H1 (cell line): Measurements from ENCODE around the gene AKT1S1. TPM values are rescaled to one million over a fixed set of nuclear protein-coding genes. Genes with fewer than 3 reads are reported as not detected.

Source experiments
- CTCF ChIA-PET: fragments of 300-600 bp; sonication (Branson Sonifier 250); formaldehyde crosslinking; loops from one replicate; lab custom pipeline; 2021; ENCODE audit not compliant: partially characterized antibody; lab: Charles Lee
- POLR2A ChIA-PET: fragments of 300-600 bp; sonication (Branson Sonifier 250); formaldehyde crosslinking; loops from one replicate; lab custom pipeline; 2021; ENCODE audit warnings: inconsistent platforms; ENCODE audit not compliant: partially characterized antibody; lab: Charles Lee
- DNase-seq, 2 experiments: peaks; one replicate each; pipeline versions ENCODE4 v3.0.0 to v3.0.0-alpha.2; 2010 to 2022; ENCODE audit warnings: low spot score in 2 of 2, low read depth in 1 of 2, mixed read lengths in 1 of 2
- FAIRE-seq: peaks from 2 replicates; lab custom pipeline; 2011; peaks lifted over from hg19 to GRCh38; lab: Jason Lieb, UNC
- H2AFZ ChIP-seq: 2 replicates; pipeline ENCODE4 v1.8.1; 2012; ENCODE audit warnings: low read length, inconsistent platforms
- H2AK5ac ChIP-seq: 2 replicates; pipeline ENCODE4 v1.6.1; 2013; ENCODE audit warnings: low read depth, low read length
- H2BK120ac ChIP-seq: replicated peaks from 2 replicates; pipeline ENCODE3; 2013; ENCODE audit warnings: low read depth, low read length, inconsistent platforms
- H2BK12ac ChIP-seq: 2 replicates; pipeline ENCODE4 v1.6.1; 2013; ENCODE audit warnings: low read depth, low read length
- H2BK15ac ChIP-seq: 2 replicates; pipeline ENCODE4 v1.6.1; 2013; ENCODE audit warnings: low read length
- H2BK20ac ChIP-seq: 2 replicates; pipeline ENCODE4 v1.6.1; 2013; ENCODE audit warnings: low read length
- H2BK5ac ChIP-seq: 2 replicates; pipeline ENCODE4 v1.6.1; 2013; ENCODE audit warnings: low read depth, low read length
- H3K14ac ChIP-seq: 2 replicates; pipeline ENCODE4 v1.6.1; 2013; ENCODE audit warnings: inconsistent platforms; ENCODE audit not compliant: insufficient read length
- H3K18ac ChIP-seq: 2 replicates; pipeline ENCODE4 v1.6.1; 2013; ENCODE audit warnings: low read length; ENCODE audit errors: extremely low read depth
- H3K23ac ChIP-seq: 2 replicates; pipeline ENCODE4 v1.6.1; 2013; ENCODE audit warnings: inconsistent platforms; ENCODE audit not compliant: insufficient read length
- H3K23me2 ChIP-seq: 2 replicates; pipeline ENCODE4 v1.6.1; 2013; ENCODE audit warnings: low read depth, low read length
- H3K27ac ChIP-seq: 2 replicates; pipeline ENCODE4 v1.6.1; 2011; ENCODE audit warnings: low read depth, low read length, inconsistent platforms
- H3K27me3 ChIP-seq, 4 experiments: replicated peaks in 1 of 4; 1 replicate in 1 of 4; 2 replicates in 3 of 4; pipeline versions ENCODE4 v1.6.1 to v1.8.1; 2011 to 2013; ENCODE audit warnings: low read length in 3 of 4, mild to moderate bottlenecking in 3 of 4, inconsistent platforms in 2 of 4, mixed read lengths in 2 of 4, moderate library complexity in 1 of 4; ENCODE audit not compliant: control insufficient read depth in 3 of 4, insufficient read depth in 3 of 4; ENCODE audit errors: extremely low read depth in 1 of 4
- H3K36me3 ChIP-seq, 4 experiments: 2 replicates each; pipeline versions ENCODE4 v1.6.1 to v1.8.1; 2011 to 2013; ENCODE audit warnings: mild to moderate bottlenecking in 4 of 4, low read length in 3 of 4, moderate library complexity in 2 of 4, control low read depth in 1 of 4, inconsistent platforms in 1 of 4; ENCODE audit not compliant: insufficient read depth in 4 of 4, control insufficient read depth in 2 of 4
- H3K4ac ChIP-seq: replicated peaks from 2 replicates; pipeline ENCODE3; 2013; ENCODE audit warnings: low read length, low read depth, mixed read lengths, inconsistent platforms; ENCODE audit not compliant: insufficient read length
- H3K4me1 ChIP-seq, 4 experiments: replicated peaks in 1 of 4; 1 replicate in 1 of 4; 2 replicates in 3 of 4; pipeline versions ENCODE4 v1.6.1 to v1.8.1; 2011 to 2013; ENCODE audit warnings: low read length in 3 of 4, inconsistent platforms in 2 of 4, mixed read lengths in 1 of 4; ENCODE audit not compliant: insufficient read depth in 4 of 4, control insufficient read depth in 3 of 4
- H3K4me2 ChIP-seq, 2 experiments: 2 replicates each; pipeline versions ENCODE4 v1.6.1 to v1.8.1; 2011 to 2013; ENCODE audit warnings: low read depth in 2 of 2, low read length in 2 of 2, control low read depth in 1 of 2, inconsistent platforms in 1 of 2, mild to moderate bottlenecking in 1 of 2; ENCODE audit not compliant: insufficient read depth in 1 of 2
- H3K4me3 ChIP-seq, 4 experiments: fragments of 200-600, 300-600 bp in 1 of 4; sonication (generic), shearing (Covaris generic), sonication (Bioruptor Twin) in 1 of 4; 2 replicates each; pipeline versions ENCODE4 v1.5.1 to v1.8.1; 2011 to 2016; ENCODE audit warnings: low read length in 4 of 4, low read depth in 3 of 4, control low read depth in 2 of 4, inconsistent platforms in 2 of 4, mild to moderate bottlenecking in 2 of 4, mixed read lengths in 1 of 4, moderate library complexity in 1 of 4; ENCODE audit not compliant: insufficient read depth in 2 of 4; ENCODE audit errors: extremely low read depth in 1 of 4
- H3K56ac ChIP-seq: replicated peaks from 2 replicates; pipeline ENCODE3; 2013; ENCODE audit warnings: low read depth, mild to moderate bottlenecking, mixed read lengths, low read length, inconsistent platforms; ENCODE audit not compliant: insufficient read length
- H3K79me1 ChIP-seq: 2 replicates; pipeline ENCODE4 v1.6.1; 2013; ENCODE audit warnings: low read depth, low read length, control low read depth
- H3K79me2 ChIP-seq, 2 experiments: 2 replicates each; pipeline versions ENCODE4 v1.6.1 to v1.8.1; 2012 to 2013; ENCODE audit warnings: low read length in 2 of 2, mild to moderate bottlenecking in 2 of 2, inconsistent platforms in 1 of 2; ENCODE audit not compliant: insufficient read depth in 2 of 2, control insufficient read depth in 1 of 2
- H3K9ac ChIP-seq, 4 experiments: replicated peaks in 1 of 4; 1 replicate in 1 of 4; 2 replicates in 3 of 4; pipeline versions ENCODE4 v1.6.1 to v1.8.1; 2011 to 2013; ENCODE audit warnings: low read depth in 3 of 4, low read length in 3 of 4, control low read depth in 2 of 4, mild to moderate bottlenecking in 2 of 4, moderate library complexity in 2 of 4, inconsistent platforms in 1 of 4; ENCODE audit errors: extremely low read depth in 1 of 4
- H3K9me3 ChIP-seq, 2 experiments: 2 replicates each; pipeline versions ENCODE4 v1.6.1 to v1.8.1; 2012 to 2013; ENCODE audit warnings: mild to moderate bottlenecking in 2 of 2, moderate library complexity in 2 of 2, control low read depth in 1 of 2, inconsistent platforms in 1 of 2, low read depth in 1 of 2, low read length in 1 of 2, mixed read lengths in 1 of 2; ENCODE audit not compliant: insufficient read depth in 2 of 2
- H4K20me1 ChIP-seq, 2 experiments: replicated peaks in 1 of 2; 2 replicates each; pipeline versions ENCODE3 to v1.8.1; 2011 to 2013; ENCODE audit warnings: inconsistent platforms in 2 of 2, low read length in 2 of 2, mild to moderate bottlenecking in 1 of 2; ENCODE audit not compliant: insufficient read depth in 2 of 2, control insufficient read depth in 1 of 2
- H4K5ac ChIP-seq: 2 replicates; pipeline ENCODE4 v1.6.1; 2013; ENCODE audit warnings: low read length, low read depth, mixed read lengths, inconsistent platforms; ENCODE audit not compliant: insufficient read length
- H4K8ac ChIP-seq: 2 replicates; pipeline ENCODE4 v1.8.0; 2013; ENCODE audit warnings: mild to moderate bottlenecking, moderate library complexity, low read length, inconsistent platforms; ENCODE audit not compliant: insufficient read depth; ENCODE audit errors: extremely low read depth
- H4K91ac ChIP-seq: replicated peaks from 2 replicates; pipeline ENCODE3; 2013; ENCODE audit warnings: low read length, mixed read lengths, inconsistent platforms; ENCODE audit not compliant: insufficient read length
- ASH2L ChIP-seq: fragments of 200-600, 300-600 bp; sonication (generic); IDR thresholded peaks from one replicate; pipeline ENCODE4 v1.7.1; 2017; ENCODE audit warnings: low read length
- BACH1 ChIP-seq: IDR thresholded peaks from 2 replicates; pipeline ENCODE4 v1.6.1; 2012; ENCODE audit warnings: low read length, improper control_type of control experiment
- BRCA1 ChIP-seq: IDR thresholded peaks from 2 replicates; pipeline ENCODE4 v1.6.1; 2012; ENCODE audit warnings: low read depth, low read length, improper control_type of control experiment
- EP300 ChIP-seq, 2 experiments: IDR thresholded peaks; 1 replicate in 1 of 2; 2 replicates in 1 of 2; pipeline ENCODE4 v1.6.1; 2011 to 2012; ENCODE audit warnings: low read depth in 2 of 2, low read length in 2 of 2, mild to moderate bottlenecking in 2 of 2, borderline replicate concordance in 1 of 2, inconsistent platforms in 1 of 2, moderate library complexity in 1 of 2
- FOSL1 ChIP-seq: IDR thresholded peaks from 2 replicates; pipeline ENCODE4 v1.6.1; 2011; ENCODE audit warnings: mild to moderate bottlenecking, low read depth, low read length, moderate library complexity; ENCODE audit not compliant: insufficient read depth
- GABPA ChIP-seq: IDR thresholded peaks from 2 replicates; pipeline ENCODE4 v1.6.1; 2011; ENCODE audit warnings: mild to moderate bottlenecking, low read length, moderate library complexity, borderline replicate concordance; ENCODE audit not compliant: insufficient read depth
- GTF2F1 ChIP-seq: IDR thresholded peaks from 2 replicates; pipeline ENCODE4 v1.6.1; 2012; ENCODE audit warnings: low read depth, low read length, improper control_type of control experiment, borderline replicate concordance
- POLR2A ChIP-seq, 2 experiments: IDR thresholded peaks; 1 replicate in 1 of 2; 2 replicates in 1 of 2; pipeline ENCODE4 v1.6.1; 2011; ENCODE audit warnings: low read depth in 2 of 2, low read length in 2 of 2, mild to moderate bottlenecking in 2 of 2; ENCODE audit errors: control extremely low read depth in 1 of 2
- SUZ12 ChIP-seq: fragments of 200-600 bp; sonication (generic); IDR thresholded peaks from 2 replicates; pipeline ENCODE4 v1.6.1; 2012; ENCODE audit warnings: mild to moderate bottlenecking, inconsistent platforms, low read length, moderate library complexity, mixed read lengths
- TCF12 ChIP-seq: IDR thresholded peaks from 2 replicates; pipeline ENCODE4 v1.6.1; 2011; ENCODE audit warnings: low read depth, mild to moderate bottlenecking, low read length
- YY1 ChIP-seq: IDR thresholded peaks from 2 replicates; pipeline ENCODE4 v1.6.1; 2011; ENCODE audit warnings: low read depth, mild to moderate bottlenecking, low read length
- WGBS, 2 experiments: shearing (Covaris generic) in 1 of 2; methylation state at CpG; one replicate each; pipeline versions ENCODE4 v1.1.6 to v1.1.7; 2013 to 2015; ENCODE audit warnings: low lambda C conversion rate in 2 of 2, mixed read lengths in 2 of 2, inconsistent platforms in 1 of 2, low coverage in 1 of 2, missing lambda C conversion rate in 1 of 2; ENCODE audit not compliant: insufficient replicate concordance in 2 of 2, insufficient coverage in 1 of 2, insufficient read length in 1 of 2; ENCODE audit errors: extremely low coverage in 1 of 2, missing lambda C conversion rate in 1 of 2; 5-methylcytosine and 5-hydroxymethylcytosine counted together
- polyA plus RNA-seq, 7 experiments: library from polyadenylated mRNA; depleted of rRNA in 3 of 7; stranded (reverse) in 5 of 7; unstranded in 2 of 7; fragments of >200 nt in 5 of 7; fragments of 200-250 nt in 2 of 7; gene quantifications; 1 replicate in 5 of 7; 2 replicates in 1 of 7; 4 replicates in 1 of 7; pipeline versions ENCODE4 v1.2.1 to v1.2.3, GENCODE V29; 2011 to 2013; ENCODE audit warnings: missing spikeins in 2 of 7, mixed read lengths in 2 of 7
- total RNA-seq: library from RNA; stranded (reverse); fragmentation: NEBNext Ultra II Directional; extraction: Animal tissue kit (Norgen Biotek cat#: 25700); gene quantifications from 2 replicates; pipeline ENCODE4 v1.2.1, GENCODE V29; 2021
- TF ChIP-seq, protein P1 (sequence below): IDR thresholded peaks from 2 replicates; pipeline ENCODE4 v1.6.1; 2011; ENCODE audit warnings: low read length, improper control_type of control experiment

Gene AKT1S1
- total and polyA plus RNA-seq, 2 of the 8 experiments (the other 6 are each of a cell fraction or from before 2014, with no cell fraction given): 40.7 to 45.9 TPM

DNA sequence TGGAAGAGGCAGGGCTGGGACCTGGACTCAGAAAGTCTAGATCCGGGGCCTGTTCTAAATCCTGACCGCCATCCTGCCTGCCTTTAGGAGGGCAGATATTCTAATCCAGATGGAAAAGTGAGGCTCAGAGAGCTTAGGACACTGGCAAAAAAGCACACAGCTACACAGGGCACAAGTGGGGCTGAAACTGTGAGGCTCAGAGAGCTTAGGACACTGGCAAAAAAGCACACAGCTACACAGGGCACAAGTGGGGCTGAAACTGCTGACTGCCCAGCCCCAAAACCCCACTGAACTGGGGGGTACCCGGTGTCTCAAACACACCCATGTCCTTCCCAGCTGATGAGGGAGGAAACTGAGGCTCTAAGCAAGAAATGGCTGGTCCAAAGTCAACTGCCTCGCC lies 2.0 kb downstream of the AKT1S1 start:
- Histone ChIP-seq H2BK15ac (0 out of 2 replicates have a peak overlapping the region, but pooled peaks have one; percentile 29), H2BK120ac (no peak overlapping the region), H3K56ac (no peak overlapping the region), H4K91ac (peak overlapping the region; percentile 20), H3K4me2 (peak overlapping the region; percentile 90 to 92), H4K20me1 (peaks cover 1 to 3% of the 10 kb centered on the region in 2 experiments), H4K5ac (no peak overlapping the region), H3K79me2 (peaks cover 0 to 30% of the 10 kb centered on the region in 2 experiments; a peak in 2 of 4 replicates), H3K4me1 (peaks cover 0 to 13% (median 9%) of the 10 kb centered on the region in 4 experiments; a peak in 6 of 7 replicates), H2BK12ac (0 out of 2 replicates have a peak overlapping the region, but pooled peaks have one; percentile 17), H3K23ac (no peak overlapping the region), H3K23me2 (peaks cover 18% of the 10 kb centered on the region), H3K14ac (no peak overlapping the region), H2BK5ac (peak overlapping the region; percentile 100; the same call in 1 of the 2 replicates), H3K27ac (0 out of 2 replicates have a peak overlapping the region, but pooled peaks have one; percentile 93), H2AK5ac (0 out of 2 replicates have a peak overlapping the region, but pooled peaks have one; percentile 91), H2BK20ac (no peak overlapping the region), H3K9ac (peak overlapping the region in 2 of 4 experiments; percentile 90 to 97; a peak in 3 of 7 replicates), H3K4me3 (peak overlapping the region; percentile 90 to 95 (median 92); a peak in 7 of 8 replicates), H3K36me3 (peaks cover under 1 to 10% (median 5%) of the 10 kb centered on the region in 4 experiments; a peak in 5 of 8 replicates), H3K9me3 (no peaks in the 10 kb centered on the region), H4K8ac (no peak overlapping the region), H3K18ac (no peak overlapping the region), H2AFZ (no peak overlapping the region), H3K4ac (no peak overlapping the region), H3K79me1 (peaks cover 19% of the 10 kb centered on the region), H3K27me3 (no peaks in the 10 kb centered on the region)
- DNase-seq (no peak), FAIRE-seq (no peak)
- 87% methylated on average over 4 of the region's 4 CpGs; no CpG with 5 or more reads in 1 of the 2 experiments for WGBS, 2 experiments
- ChIA-PET POLR2A (interaction anchor here (0.7 to 6.2 kb wide), 7 partner anchors 9 to 185 kb away, joined by 3 to 76 read pairs (median 15); partner anchors contain the start of genes ATF5, NUP62 and PNKP), CTCF (interaction anchor here (0.8 to 1.8 kb wide), 3 partner anchors 12 to 30 kb away, joined by 3 to 6 read pairs (median 3); no protein-coding TSS in a partner anchor)
- TF ChIP-seq TCF12 (no peak), SUZ12 (no peak), YY1 (no peak), FOSL1 (no peak), POLR2A (IDR thresholded peaks at IDR 0.05; ENCODE audit: control extremely low read depth in 1 of 2, low read depth in 2 of 2, low read length in 2 of 2) (no peak), EP300 (IDR thresholded peaks at IDR 0.05; ENCODE audit: borderline replicate concordance in 1 of 2, low read depth in 2 of 2, low read length in 2 of 2) (no peak), ASH2L (no peak), GTF2F1 (no peak), BACH1 (no peak), GABPA (no peak), BRCA1 (no peak)
- TF ChIP-seq, protein P1, sequence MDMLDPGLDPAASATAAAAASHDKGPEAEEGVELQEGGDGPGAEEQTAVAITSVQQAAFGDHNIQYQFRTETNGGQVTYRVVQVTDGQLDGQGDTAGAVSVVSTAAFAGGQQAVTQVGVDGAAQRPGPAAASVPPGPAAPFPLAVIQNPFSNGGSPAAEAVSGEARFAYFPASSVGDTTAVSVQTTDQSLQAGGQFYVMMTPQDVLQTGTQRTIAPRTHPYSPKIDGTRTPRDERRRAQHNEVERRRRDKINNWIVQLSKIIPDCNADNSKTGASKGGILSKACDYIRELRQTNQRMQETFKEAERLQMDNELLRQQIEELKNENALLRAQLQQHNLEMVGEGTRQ: no peak
